ENCODE measurements around the gene SEMA7A. TPM values are rescaled to one million over a fixed set of nuclear protein-coding genes. Genes with fewer than 3 reads are reported as not detected.
"Not testable (repeated sequence)": the region's sequence is repeated elsewhere in the genome, so short reads cannot be mapped to it uniquely, and the experiment has no call there.

SEMA7A gene
- total and polyA plus RNA-seq, 2 of the 4 experiments (the other 2 are of a cell fraction) = 30.5 to 87.3 TPM

DNA sequence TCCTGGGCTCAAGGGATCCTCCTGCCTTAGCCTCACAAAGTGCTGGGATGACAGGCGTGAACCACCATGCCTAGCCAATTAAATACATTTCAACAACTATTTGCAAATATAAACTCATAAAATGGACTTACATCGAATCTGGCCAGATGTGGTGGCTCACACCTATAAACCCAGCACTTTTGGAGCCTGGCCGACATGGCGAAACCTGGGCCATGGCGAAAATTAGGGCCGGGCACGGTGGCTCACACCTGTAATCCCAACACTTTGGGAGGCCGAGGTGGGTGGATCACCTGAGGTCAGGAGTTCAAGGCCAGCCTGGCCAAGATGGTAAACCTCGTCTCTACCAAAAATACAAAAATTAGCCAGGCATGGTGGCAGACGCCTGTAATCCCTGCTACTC is 23.3 kb upstream of the SEMA7A start:
- dilution Hi-C loops (cut with HindIII; ENCODE audit: low sequenced_read_pairs, unreplicated experiment); H3K27ac ChIP-seq (ENCODE audit: insufficient read depth, low read length); H3K56ac ChIP-seq (ENCODE audit: extremely low read depth, insufficient read depth, low read length); H3K9me3 ChIP-seq (ENCODE audit: control insufficient read depth, insufficient read depth, low read length); POLR2A ChIA-PET (ENCODE audit: unreplicated experiment); H3K4me2 ChIP-seq (ENCODE audit: low read depth, low read length); intact Hi-C loops (cut with micrococcal nuclease); H3K18ac ChIP-seq (ENCODE audit: low read depth, low read length); H3K14ac ChIP-seq (replicated peaks; ENCODE audit: low read depth, low read length); H3K9me1 ChIP-seq (ENCODE audit: insufficient read depth, low read length); in situ Hi-C loops (cut with MboI; ENCODE audit: low sequenced_read_pairs); H4K91ac ChIP-seq (ENCODE audit: insufficient read depth, low read depth, low read length); H4K8ac ChIP-seq (ENCODE audit: low read depth in 2 of 2, low read length in 2 of 2); DNase-seq; H2AK5ac ChIP-seq (ENCODE audit: low read depth, low read length); ATAC-seq (ENCODE audit: low read depth); H2BK120ac ChIP-seq (ENCODE audit: low read depth, low read length); H3K9ac ChIP-seq (ENCODE audit: low read depth, low read length); H3K4me1 ChIP-seq (ENCODE audit: control insufficient read depth, insufficient read depth, low read length); H3K4ac ChIP-seq (ENCODE audit: low read depth, low read length); H4K5ac ChIP-seq (ENCODE audit: low read depth, low read length); H4K20me1 ChIP-seq (ENCODE audit: insufficient read depth, low read length); H2AFZ ChIP-seq (replicated peaks; ENCODE audit: low read length, poor library complexity); H3K27me3 ChIP-seq (ENCODE audit: control insufficient read depth, insufficient read depth, low read length); H2BK5ac ChIP-seq (ENCODE audit: low read depth, low read length, poor library complexity, severe bottlenecking); H2AK9ac ChIP-seq (replicated peaks; ENCODE audit: low read depth, low read length, poor library complexity); H2BK20ac ChIP-seq (ENCODE audit: low read depth, low read length); H3K4me3 ChIP-seq (ENCODE audit: insufficient read depth, low read depth, low read length); H2BK15ac ChIP-seq (ENCODE audit: low read depth, low read length); H3K23ac ChIP-seq (ENCODE audit: low read depth, low read length); BruUV-seq (replicated peaks): not testable (repeated sequence)
- 91% methylated on average over 5 of the region's 10 CpGs; no CpG with 5 or more reads in 1 of the 2 experiments for WGBS, 2 experiments (ENCODE audit: extremely low coverage in 2 of 2, insufficient read length in 1 of 2)
- CTCF ChIA-PET = interaction anchor here (0.7 kb wide), 1 partner anchor 14 kb away, joined by 3 read pairs; no protein-coding TSS in a partner anchor
- Histone ChIP-seq H3K36me3 (ENCODE audit: control insufficient read depth, insufficient read depth, low read length) (peaks cover 11% of the 10 kb centered on the region), H3K79me1 (ENCODE audit: low read depth in 1 of 2, low read length in 2 of 2) (peaks cover 5 to 36% of the 10 kb centered on the region in 2 experiments; a peak in 3 of 4 replicates)
